Stimulated activated CD8-positive, alpha-beta memory T cell treated with anti-CD3 and anti-CD28 coated beads, Interleukin-4, amount 100 ng/mL, for 1 hour (primary cell): Measurements from ENCODE around the gene CLEC2A.
"Not testable (repeated sequence)": the region's sequence is repeated elsewhere in the genome, so short reads cannot be mapped to it uniquely, and the experiment has no call there.

Experiments
- DNase-seq, 2 donors: peaks; one replicate each; pipeline ENCODE4 v3.0.0-alpha.2; 2020; ENCODE audit warnings: low read depth in 2 of 2, low spot score in 1 of 2

The CLEC2A gene, protein sequence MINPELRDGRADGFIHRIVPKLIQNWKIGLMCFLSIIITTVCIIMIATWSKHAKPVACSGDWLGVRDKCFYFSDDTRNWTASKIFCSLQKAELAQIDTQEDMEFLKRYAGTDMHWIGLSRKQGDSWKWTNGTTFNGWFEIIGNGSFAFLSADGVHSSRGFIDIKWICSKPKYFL

DNA sequence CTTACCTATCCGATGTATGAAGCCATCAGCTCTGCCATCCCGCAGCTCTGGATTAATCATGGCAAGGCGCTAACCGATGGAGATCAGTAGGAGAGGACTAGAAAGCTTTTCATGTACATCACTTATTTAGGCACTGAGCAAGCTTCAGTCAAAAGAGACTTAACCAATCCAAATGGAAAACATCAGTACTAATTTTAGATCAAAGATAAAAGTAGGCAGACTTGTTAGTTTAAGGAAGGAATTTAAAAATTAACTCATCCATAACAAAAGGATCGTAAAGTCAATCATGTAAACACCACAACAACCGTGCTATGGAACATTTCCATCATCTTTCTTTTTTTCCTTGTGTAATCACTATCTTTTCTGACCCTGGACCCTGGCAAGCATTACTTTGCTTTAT lies at the start of gene CLEC2A:
Gene CLEC2A, minus strand, starts transcription at position 101 of the 400 bp plus-strand sequence. Its CDS starts 41 bp downstream, at position 60.
- DNase-seq: no peak

DNA sequence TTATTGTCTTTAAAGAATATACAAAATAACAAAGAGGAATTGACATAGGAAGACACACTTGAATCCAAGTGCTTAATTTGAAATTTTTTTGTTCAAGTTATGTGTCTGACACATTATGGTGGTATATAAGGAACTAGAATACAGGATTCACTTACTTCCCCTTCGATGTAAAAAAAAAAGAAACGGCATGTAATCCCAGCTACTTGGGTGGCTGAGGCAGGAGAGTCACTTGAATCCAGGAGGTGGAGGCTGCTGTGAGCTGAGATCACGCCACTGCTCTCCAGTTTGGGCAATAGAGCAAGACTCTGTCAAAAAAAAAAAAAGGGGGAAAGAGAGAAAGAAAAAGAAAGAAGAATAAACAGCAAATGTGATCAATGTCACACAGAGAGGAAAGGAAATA lies 48.0 kb upstream of the CLEC2A start:
- no peak for DNase-seq

DNA sequence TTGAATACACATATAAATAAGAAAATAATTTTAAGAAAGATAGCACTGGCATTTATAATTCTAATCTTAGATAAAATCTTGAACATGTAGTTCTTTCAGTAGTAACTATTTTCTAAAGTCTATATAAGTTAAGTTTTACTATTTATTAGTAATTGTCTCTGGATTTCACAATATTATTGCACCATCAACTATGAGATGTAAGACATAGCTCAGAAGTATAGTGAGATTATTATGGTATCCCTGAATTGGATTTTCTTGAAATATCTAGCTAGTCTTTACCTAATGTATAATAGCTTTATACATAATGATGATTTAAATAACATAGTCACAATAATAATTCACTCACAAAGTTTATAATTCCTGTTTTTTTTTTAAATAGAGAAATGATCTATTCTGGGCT lies 45.7 kb upstream of the CLEC2A start:
- DNase-seq: no peak

DNA sequence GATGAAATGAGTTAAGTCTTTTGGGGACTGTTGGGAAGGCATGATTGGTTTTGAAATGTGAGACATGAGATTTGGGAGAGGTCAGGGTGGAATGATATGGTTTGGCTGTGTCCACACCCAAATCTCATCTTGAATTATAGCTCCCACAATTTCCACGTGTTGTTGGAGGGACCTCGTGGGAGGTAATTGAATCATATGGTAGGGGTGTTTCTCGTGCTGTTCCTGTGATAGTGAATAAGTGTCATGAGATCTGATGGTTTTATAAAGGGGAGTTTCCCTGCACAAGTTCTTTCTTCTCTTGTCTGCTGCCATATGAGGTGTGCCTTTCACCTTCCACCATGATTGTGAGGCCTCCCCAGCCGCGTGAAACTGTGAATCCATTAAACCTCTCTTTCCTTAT lies 44.5 kb upstream of the CLEC2A start:
- not testable (repeated sequence) for DNase-seq

DNA sequence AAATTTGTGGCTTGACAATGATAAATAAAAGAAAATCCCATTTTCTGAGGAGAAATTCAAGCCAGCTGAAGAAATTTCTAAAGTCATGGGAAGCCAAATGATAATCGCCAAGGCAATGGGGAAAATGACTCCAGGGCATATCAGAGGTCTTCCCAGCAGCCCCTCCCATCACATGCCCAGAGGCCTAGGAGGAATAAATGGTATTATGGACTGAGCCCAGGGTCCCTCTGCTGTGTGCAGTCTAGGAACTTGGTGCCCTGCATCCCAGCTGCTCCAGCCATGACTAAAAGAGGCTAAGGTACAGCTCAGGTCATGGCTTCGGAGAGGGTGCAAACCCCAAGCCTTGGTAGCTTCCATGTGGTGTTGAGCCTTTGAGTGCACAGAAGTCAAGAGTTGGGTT lies 43.4 kb upstream of the CLEC2A start:
- DNase-seq: no peak

DNA sequence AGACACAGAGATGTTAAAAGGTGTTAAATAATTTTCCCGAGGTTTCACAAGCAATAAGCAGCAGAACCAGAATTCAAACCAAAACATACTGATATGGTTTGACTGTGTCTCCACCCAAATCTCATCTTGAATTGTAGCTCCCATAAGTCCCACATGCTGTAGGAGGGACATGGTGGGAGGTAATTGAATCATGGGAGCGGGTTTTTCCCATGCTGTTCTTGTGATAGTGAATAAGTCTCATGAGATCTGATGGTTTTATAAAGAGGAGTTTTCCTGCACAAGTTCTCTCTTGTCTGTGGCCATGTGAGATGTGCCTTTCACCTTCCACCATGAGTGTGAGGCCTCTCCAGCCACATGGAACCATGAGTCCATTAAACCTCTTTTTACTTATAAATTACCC lies 42.6 kb upstream of the CLEC2A start:
- DNase-seq: not testable (repeated sequence)

DNA sequence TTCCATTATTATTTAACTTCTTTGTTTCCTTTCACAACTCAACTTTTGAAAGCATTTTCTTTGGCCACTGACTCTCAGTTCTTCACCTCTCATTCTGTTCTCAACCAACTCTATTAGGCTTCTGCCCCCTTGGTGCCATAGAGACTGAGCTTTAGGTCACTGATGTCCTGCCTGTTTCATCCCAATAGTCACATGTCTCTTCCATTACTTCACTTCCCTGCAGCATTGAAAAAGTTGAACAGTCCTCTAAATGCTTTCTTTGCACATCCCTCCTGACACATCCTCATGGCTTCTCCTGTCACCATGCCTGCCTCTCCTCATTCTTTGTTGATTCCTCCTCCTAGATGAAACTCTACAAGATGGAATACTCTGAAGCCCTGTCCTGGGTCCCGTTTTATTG lies 41.8 kb upstream of the CLEC2A start:
- no peak for DNase-seq

DNA sequence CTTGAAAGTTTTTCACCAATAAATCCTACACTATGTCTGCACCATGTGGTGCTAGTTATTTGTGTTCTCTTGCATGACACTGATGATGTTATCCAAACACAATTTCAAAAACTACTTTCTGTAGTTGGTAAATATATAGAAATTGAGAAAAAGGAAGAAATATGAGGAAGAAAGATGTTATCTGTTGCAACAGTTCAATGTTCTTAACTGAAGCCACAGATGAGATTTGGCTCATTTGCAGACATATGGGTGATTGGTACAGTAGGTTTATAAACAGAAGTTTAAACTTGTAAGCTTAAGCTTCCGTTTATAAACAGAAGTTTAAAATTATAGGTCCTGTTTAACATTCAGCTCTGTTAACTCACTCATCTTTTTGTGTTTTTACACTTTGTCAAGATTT lies 39.0 kb upstream of the CLEC2A start, which contains the start of gene CLEC12A:
Gene CLEC12A, plus strand, starts transcription at position 229 of the 400 bp plus-strand sequence. CDS start 188 bp downstream, outside the sequence.
- DNase-seq: no peak

DNA sequence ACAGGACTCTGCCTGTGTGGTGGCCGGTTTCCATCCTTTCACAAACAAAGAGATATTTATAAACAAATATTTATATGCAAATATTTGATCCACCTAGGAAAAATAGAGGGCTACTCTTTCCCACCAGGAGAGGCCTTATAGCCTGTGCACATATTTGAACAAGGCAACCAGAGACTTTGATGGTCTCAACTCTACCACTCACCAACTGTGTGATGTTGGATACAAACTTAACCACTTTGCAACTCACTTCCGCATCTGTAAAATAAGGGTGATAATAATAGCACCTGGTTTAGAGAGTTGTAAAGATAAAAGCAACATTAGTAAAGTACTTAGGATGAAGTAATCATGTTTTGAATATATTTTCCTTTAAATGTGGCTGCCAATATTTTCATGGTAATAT lies 37.5 kb upstream of the CLEC2A start:
- DNase-seq: no peak

DNA sequence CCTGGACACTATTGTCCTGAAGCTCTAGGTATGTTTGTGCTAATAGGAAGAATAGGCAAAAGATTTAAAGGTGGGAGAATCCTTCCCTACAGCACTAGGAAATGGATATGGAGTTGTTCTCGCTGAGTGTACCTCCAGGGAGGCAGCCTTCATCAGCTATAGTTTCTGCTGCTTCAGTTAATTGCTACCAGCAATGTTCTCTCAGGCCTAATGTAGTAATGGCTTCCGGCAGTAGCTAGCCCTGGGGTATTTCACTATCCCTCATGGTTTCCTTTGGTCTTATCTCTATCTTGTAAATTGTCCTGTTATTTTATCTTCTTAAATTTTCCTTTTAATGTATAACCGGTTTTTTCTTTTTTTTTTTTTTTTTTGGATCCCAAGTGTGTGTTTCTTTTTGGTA lies 29.7 kb upstream of the CLEC2A start:
- no peak for DNase-seq

DNA sequence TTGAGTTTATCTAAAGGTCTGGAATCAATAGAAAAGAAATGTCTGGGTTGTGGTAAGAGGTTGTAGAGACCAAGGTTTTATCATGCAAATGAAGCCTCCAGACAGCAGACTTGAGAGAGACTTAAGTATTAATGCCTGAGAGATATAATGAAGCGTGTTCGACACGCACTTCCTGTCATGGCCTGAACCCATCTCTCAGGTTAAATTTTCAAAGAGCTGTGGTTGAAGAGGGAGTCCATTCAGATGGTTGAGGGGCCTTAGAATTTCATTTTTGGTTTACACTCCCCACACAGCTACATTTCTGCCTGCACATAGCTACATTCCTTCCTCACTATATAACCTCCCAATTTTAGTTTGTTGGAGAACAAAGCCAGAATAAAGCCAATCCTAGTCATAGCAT lies 28.9 kb upstream of the CLEC2A start:
- DNase-seq: no peak

DNA sequence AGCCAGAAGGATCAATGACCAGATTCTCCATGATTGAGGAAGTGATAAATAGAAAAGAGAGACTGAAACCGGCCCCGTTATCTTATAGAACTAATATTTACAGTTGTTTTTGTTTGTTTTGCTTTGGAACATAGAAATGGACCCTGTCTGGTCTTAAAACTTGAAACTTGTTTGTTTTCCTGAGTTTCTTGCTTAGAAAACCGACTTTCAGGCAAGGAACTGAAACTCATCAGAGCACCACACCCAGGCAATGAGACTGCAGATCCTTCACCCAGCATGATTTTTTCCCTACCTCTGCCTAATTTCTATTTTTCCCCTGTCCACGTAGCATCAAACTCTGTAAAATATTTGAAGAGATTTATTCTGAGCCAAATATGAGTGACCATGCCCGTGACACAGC lies 28.4 kb upstream of the CLEC2A start:
- DNase-seq: no peak

DNA sequence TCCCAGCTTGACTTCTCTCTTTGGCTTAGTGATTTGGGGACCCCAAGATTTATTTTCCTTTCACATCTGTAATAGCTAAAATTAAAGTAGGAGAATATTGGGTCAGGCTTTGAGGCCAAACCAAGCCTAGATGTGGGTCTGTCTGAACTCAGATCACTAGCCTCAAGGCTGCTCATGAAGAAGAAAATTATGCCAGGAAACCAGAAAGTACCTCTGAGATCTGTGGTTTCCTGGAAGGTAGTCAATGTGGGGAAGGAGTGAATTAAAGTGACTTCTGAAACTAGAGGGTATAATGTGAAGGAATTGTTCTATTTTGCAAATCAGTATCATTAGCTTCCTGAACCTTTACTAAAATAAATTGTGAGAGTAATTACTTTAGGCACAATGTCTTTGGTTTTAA lies 25.7 kb upstream of the CLEC2A start:
- no peak for DNase-seq

DNA sequence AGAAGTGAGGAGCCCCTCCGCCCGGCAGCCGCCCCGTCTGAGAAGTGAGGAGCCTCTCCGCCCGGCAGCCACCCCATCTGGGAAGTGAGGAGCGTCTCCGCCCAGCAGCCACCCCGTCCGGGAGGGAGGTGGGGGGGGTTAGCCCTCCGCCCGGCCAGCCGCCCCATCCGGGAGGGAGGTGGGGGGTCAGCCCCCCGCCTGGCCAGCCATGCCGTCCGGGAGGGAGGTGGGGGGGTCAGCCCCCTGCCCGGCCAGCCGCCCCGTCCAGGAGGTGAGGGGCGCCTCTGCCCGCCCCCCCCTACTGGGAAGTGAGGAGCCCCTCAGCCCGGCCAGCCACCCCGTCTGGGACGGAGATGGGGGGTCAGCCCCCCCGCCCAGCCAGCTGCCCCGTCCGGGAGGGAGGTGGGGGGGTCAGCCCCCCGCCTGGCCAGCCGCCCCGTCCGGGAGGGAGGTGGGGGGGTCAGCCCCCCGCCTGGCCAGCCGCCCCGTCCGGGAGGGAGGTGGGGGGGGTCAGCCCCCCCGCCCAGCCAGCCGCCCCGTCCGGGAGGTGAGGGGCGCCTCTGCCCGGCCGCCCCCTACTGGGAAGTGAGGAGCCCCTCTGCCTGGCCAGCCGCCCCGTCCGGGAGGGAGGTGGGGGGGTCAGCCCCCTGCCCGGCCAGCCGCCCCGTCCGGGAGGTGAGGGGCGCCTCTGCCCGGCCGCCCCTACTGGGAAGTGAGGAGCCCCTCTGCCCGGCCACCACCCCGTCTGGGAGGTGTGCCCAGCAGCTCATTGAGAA lies 21.0 kb upstream of the CLEC2A start:
- DNase-seq: not testable (repeated sequence)

DNA sequence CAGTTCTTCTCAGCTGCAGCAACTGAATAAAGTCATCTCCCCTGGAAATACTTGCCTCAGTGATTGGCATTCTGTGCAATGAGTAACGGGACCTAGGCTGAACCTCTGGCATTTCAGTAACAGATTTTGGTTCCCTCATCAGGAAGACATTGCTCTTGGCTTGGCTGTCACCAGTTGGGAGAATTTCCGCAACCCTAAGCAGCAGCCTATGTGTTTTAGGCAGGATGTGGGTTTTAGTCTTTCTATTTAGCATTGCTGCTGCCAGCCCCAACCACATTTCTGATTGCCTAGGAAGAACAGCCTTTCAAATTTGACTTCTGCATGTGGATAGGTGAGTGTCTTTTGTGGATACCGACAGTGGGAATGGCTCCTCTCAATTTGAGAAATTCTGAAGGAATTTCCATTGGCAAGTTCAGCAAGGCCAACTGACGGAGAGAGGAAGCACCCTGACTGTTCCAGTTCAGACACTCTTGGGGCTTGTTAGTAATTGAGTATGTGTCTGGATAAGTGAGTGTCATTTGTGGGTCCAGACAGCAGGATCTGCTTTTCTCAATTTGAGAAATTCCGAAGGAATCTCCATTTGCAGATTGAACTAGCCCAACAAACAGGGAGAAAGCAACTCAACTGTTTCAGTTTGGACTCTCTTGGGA lies 19.0 kb upstream of the CLEC2A start:
- peak in 1 of 2 donors; percentile 7 for DNase-seq

DNA sequence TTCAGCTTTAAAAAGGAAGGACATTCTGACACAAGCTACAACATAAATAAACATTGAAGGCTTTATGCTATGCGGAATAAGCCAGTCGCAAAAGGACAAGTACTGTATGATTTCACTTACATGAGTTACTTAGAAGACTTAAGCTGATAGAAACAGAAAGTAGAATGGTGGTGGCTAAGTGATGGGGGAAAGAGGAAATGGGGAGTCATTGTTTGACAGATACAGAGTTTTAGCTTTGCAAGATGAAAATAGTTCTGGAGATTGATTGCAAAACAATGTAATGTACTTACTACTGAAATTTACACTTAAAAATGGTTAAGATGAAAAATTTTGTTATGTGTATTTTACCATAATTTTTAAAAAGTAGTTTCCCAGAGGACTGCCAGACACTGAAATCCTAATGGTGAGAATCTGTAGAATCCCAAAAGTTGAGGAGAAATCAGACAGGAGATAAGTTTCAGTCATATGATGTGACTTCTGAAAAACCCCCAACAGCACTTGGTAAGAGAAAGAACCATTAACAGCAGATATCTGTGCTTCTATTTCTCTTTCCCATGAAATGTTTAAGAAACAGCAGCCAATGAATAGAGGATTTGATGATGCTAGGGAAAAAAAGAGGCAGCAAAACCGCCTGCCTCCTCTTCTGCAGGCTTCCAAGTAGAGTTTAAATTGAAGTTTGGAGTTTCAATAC lies 16.6 kb upstream of the CLEC2A start:
- no peak for DNase-seq

DNA sequence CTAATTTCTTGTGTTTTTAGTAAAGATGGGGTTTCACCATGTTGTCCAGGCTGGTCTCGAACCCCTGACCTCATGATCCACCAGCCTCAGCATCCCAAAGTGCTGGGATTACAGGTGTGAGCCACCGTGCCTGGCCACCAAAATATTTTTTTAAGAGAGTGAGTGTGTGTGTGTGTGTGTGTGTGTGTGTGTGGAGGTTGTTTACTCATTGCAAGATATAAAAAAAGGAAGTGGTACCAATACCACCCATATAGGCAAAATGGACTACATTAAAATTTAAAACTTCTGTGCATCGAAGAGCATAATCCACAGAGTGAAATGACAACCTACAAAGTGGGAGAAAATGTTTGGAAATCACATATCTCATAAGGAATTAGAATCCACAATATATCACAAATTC lies 15.5 kb upstream of the CLEC2A start:
- DNase-seq: no peak

DNA sequence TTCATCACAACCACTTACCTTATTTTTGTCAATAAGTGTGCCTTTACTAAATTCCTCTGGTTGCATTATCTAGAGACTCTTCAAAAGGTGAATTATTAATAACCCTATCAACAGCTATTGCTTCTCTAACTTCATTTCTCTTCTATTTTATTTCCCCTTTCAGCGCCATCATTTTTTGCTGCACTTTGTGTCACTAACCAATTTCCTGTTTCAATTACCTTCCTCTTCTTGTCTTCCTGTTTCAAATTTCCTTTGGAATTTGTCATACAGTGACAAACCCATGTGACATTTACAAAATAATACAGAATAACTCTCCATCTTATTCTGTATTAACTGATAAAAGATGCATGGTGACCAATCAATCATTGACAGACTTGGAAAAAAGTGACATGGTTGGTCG lies 12.2 kb upstream of the CLEC2A start:
- no peak for DNase-seq

DNA sequence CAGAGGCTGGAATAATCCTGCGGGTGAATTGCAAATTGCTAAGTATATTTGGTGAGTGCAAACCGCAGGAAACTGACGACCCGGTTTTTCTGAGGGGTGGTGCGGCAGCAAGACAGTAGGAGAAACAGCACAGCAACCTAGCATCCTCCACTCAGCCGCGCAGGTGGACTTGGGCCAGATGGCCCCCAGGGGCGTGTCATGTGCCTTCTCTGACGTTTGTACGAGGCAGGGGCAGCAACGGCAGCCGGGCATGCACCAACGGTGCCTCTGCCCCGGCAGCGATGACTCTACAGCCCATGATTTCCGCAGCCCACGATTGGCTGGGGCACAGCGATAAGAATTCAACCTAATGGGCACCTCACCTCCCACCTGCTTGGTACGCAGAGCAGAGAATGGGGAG lies 11.1 kb upstream of the CLEC2A start:
- no peak for DNase-seq

DNA sequence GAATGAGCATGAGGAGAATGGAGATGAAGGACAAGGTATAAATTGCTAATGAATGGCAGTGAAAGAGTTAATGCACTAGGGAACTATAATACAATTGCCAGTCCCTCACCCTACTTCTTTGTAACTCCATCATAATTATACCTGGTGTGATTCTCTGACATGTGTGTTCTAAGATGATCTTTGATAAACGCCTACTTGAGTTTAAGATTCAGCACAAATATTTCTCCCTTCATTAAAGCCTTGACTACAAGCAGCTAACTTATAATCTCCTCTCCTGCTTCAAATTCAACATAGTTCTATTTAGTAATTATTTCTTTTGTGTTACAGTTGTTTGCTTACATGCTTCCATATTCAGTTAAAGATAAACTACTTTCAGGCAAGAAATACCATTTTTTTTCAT lies 9.7 kb upstream of the CLEC2A start:
- no peak for DNase-seq

DNA sequence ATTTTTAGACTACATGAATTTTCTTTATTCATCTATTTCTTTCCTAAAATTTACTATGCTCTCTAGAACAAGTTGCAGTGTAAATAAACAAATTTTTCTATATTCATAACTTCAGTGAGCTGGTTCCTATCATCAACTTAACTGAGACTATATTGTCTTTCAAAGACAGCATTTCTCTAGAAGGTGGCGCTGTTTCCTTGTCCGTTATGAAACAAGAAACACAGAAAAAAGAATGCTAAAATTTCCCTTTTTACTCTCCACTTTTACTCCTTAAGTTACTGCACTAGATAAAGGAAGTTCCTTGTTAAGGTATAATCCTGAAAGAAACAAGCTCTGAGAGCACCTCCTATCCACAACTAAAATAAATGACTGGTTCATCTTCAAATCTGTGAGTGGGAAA lies 8.2 kb upstream of the CLEC2A start:
- no peak for DNase-seq

DNA sequence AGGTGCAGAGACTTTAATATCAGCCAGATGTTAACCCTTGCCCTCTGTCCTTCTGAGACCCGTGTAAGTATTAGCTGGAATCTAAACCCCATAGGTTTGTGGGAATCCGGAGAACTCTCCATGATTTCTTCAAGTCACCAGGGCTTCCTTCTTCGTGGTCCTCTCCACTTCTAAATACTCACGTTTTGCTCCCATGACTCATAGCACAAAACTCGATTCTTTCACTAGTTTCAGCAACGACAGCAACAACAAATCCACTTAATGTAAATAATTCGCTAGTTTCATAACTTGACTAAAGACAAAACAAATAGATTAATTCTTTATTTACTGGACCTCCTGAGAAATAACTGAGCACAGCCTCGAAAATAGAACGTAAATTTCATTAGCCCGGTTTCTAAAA lies 4.4 kb upstream of the CLEC2A start:
- DNase-seq: no peak
